K562 (cell line): Measurements from ENCODE around the gene PPP1R36.

Experiments used
- EZH2 ChIP-seq: IDR thresholded peaks from 2 replicates; pipeline ENCODE4 v1.6.1; 2012; ENCODE audit warnings: low read depth, mild to moderate bottlenecking, inconsistent platforms, low read length, borderline replicate concordance
- FOSL1 ChIP-seq: fragments of 200-800 bp; sonication (Bioruptor generic); conservative IDR thresholded peaks from 2 replicates; pipeline ENCODE4 v1.6.1; 2016; ENCODE audit warnings: missing genetic modification characterization, missing compliant biosample characterization
- GABPA ChIP-seq: fragments of 200-800 bp; sonication (Bioruptor generic); conservative IDR thresholded peaks from 2 replicates; pipeline ENCODE4 v1.6.1; 2016; ENCODE audit warnings: low read depth, missing genetic modification characterization, missing compliant biosample characterization
- KDM1A ChIP-seq, 2 experiments: fragments of 450-650 bp; IDR thresholded peaks; 2 replicates each; pipeline ENCODE4 v1.6.1; 2016; ENCODE audit warnings: mild to moderate bottlenecking in 2 of 2
- POLR2A ChIP-seq: fragments of 450-650 bp; conservative IDR thresholded peaks from 2 replicates; pipeline ENCODE4 v1.6.1; 2016
- ZFP36 ChIP-seq: fragments of 150-350 bp; IDR thresholded peaks from 2 replicates; pipeline ENCODE4 v1.6.1; 2018; ENCODE audit warnings: low read length, low read depth; ENCODE audit not compliant: partially characterized antibody
- ZNF696 ChIP-seq: fragments of 250-450 bp; sonication (Bioruptor Pico); conservative IDR thresholded peaks from 2 replicates; pipeline ENCODE4 v1.4.0; 2020; ENCODE audit warnings: mild to moderate bottlenecking, moderate library complexity
- ZNF75A ChIP-seq: fragments of 450-650 bp; formaldehyde crosslinking; IDR thresholded peaks from 2 replicates; pipeline ENCODE4 v1.4.0; 2020; ENCODE audit warnings: mild to moderate bottlenecking
- TF ChIP-seq, protein P1 (sequence below): sonication (generic); formaldehyde crosslinking; IDR thresholded peaks from 2 replicates; pipeline ENCODE4 v1.8.0; 2023; ENCODE audit warnings: missing genetic modification reagents, mild to moderate bottlenecking, borderline replicate concordance
- TF ChIP-seq, protein P2 (sequence below), 3 experiments: IDR thresholded peaks in 2 of 3; conservative IDR thresholded peaks in 1 of 3; 2 replicates each; pipeline ENCODE4 v1.5.1; 2011 to 2012; ENCODE audit warnings: low read length in 3 of 3, mild to moderate bottlenecking in 3 of 3, control low read depth in 2 of 3, improper control_type of control experiment in 1 of 3, inconsistent platforms in 1 of 3, low read depth in 1 of 3, mixed read lengths in 1 of 3, moderate library complexity in 1 of 3; ENCODE audit not compliant: insufficient read depth in 2 of 3

DNA sequence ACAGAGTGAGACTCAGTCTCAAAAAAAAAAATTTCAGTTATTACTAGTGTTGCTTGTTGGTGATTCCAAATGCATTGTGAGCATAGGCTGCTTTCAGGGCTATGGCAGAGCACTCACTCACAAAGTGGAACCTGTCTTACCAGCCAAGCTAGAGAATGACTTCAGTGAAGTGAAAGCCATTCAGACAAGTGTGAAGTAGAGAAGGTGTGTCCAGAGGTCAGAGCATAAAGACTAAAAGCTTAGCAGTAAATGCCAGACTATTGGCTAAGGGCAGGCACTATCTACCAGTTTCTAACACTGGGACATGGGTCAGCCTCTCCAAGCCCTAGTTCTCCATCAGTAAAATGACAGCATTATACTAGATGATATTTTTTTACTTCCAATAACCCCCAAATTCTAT, 12.7 kb downstream of the PPP1R36 start:
- no peak for TF ChIP-seq EZH2
- TF ChIP-seq, protein P1, sequence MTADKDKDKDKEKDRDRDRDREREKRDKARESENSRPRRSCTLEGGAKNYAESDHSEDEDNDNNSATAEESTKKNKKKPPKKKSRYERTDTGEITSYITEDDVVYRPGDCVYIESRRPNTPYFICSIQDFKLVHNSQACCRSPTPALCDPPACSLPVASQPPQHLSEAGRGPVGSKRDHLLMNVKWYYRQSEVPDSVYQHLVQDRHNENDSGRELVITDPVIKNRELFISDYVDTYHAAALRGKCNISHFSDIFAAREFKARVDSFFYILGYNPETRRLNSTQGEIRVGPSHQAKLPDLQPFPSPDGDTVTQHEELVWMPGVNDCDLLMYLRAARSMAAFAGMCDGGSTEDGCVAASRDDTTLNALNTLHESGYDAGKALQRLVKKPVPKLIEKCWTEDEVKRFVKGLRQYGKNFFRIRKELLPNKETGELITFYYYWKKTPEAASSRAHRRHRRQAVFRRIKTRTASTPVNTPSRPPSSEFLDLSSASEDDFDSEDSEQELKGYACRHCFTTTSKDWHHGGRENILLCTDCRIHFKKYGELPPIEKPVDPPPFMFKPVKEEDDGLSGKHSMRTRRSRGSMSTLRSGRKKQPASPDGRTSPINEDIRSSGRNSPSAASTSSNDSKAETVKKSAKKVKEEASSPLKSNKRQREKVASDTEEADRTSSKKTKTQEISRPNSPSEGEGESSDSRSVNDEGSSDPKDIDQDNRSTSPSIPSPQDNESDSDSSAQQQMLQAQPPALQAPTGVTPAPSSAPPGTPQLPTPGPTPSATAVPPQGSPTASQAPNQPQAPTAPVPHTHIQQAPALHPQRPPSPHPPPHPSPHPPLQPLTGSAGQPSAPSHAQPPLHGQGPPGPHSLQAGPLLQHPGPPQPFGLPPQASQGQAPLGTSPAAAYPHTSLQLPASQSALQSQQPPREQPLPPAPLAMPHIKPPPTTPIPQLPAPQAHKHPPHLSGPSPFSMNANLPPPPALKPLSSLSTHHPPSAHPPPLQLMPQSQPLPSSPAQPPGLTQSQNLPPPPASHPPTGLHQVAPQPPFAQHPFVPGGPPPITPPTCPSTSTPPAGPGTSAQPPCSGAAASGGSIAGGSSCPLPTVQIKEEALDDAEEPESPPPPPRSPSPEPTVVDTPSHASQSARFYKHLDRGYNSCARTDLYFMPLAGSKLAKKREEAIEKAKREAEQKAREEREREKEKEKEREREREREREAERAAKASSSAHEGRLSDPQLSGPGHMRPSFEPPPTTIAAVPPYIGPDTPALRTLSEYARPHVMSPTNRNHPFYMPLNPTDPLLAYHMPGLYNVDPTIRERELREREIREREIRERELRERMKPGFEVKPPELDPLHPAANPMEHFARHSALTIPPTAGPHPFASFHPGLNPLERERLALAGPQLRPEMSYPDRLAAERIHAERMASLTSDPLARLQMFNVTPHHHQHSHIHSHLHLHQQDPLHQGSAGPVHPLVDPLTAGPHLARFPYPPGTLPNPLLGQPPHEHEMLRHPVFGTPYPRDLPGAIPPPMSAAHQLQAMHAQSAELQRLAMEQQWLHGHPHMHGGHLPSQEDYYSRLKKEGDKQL (CRISPR knock-in tag), result no peak
- no peak for TF ChIP-seq KDM1A (IDR thresholded peaks at IDR 0.05)
- TF ChIP-seq, protein P2, sequence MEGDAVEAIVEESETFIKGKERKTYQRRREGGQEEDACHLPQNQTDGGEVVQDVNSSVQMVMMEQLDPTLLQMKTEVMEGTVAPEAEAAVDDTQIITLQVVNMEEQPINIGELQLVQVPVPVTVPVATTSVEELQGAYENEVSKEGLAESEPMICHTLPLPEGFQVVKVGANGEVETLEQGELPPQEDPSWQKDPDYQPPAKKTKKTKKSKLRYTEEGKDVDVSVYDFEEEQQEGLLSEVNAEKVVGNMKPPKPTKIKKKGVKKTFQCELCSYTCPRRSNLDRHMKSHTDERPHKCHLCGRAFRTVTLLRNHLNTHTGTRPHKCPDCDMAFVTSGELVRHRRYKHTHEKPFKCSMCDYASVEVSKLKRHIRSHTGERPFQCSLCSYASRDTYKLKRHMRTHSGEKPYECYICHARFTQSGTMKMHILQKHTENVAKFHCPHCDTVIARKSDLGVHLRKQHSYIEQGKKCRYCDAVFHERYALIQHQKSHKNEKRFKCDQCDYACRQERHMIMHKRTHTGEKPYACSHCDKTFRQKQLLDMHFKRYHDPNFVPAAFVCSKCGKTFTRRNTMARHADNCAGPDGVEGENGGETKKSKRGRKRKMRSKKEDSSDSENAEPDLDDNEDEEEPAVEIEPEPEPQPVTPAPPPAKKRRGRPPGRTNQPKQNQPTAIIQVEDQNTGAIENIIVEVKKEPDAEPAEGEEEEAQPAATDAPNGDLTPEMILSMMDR (IDR thresholded peaks at IDR 0.05 in 2 of 3, conservative IDR thresholded peaks at IDR 0.05 in 1 of 3; ENCODE audit: insufficient read depth in 2 of 3, low read depth in 1 of 3, low read length in 3 of 3), result no peak
- TF ChIP-seq FOSL1 (tag), result no peak
- TF ChIP-seq GABPA, result no peak
- no peak for TF ChIP-seq ZNF75A (CRISPR knock-in tag)
- TF ChIP-seq POLR2A, result no peak
- no peak for TF ChIP-seq ZNF696 (CRISPR knock-in tag)
- no peak for TF ChIP-seq ZFP36
